Midbrain (tissue), 1 donor: ENCODE data around the gene ZNHIT2.

Experiments used
- DNase-seq: peaks from one replicate; lab custom pipeline; 2025; lab: John Stamatoyannopoulos, UW

The ZNHIT2 gene

DNA sequence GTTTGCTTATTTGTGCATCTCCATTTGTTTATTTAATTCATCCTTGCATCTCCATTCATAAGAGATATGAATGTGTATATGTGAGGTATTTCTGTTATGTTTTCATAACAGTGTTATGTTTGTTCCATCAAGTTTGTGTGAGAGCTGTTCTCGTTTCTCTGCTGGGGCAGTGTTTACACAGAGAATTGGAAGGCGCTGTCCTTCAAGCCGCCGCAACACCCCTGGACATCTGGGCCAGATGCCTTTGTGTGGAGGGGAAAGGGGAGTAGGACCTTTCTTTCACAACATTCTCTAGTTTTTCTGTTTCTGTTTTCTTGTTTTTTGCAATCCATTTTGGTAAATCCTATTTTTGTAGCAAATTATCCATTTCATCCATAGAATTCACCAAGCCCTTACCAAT, 12.9 kb downstream of the ZNHIT2 start:
- peak; percentile 20 for DNase-seq

- DNase-seq, result no peak
Observed at GRCh38 chr11:65103476-65103875, 14.0 kb downstream of the ZNHIT2 start.

DNA sequence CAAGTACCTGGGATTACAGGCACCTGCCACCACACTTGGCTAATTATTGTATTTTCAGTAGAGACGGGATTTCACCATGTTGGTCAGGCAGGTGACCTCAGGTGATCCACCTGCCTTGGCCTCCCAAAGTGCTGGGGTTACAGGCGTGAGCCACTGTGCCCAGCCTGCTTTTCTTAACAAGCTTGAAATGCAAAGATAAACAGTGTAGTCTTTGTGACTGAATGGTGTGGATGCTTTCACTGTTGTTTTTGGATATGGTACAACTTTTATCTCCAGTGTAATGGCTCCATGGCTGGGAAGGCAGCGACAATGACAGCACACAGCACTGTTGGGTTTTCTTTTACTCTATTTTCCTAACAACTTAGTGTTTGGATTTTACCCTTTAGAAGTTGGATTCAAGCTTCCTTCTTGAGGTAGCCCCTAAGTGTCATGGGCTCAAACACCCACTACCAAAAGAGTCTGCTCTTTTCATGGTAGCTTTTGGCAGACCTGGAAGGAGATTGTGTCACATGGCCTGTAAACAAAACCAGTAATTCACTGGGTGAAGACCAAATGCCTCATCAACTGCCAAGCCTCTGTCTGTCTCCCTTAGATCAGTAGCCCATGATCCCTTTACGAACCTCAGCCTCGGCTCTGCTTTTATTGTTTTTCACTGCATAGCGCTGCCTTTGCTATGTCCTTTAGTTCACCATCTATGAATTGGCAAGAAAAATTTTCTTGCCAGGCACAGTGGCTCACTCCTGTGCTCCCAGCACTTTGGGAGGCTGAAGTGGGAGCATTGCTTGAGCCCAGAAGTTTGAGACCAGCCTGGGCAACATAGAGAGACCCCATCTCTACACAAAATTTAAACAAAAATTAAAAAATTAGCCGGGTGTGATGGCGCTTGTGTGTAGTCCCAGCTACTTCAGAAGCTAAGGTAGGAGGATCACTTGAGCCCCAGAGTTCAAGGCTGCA, 15.1 kb downstream of the ZNHIT2 start:
- peak; percentile 82 for DNase-seq

DNA sequence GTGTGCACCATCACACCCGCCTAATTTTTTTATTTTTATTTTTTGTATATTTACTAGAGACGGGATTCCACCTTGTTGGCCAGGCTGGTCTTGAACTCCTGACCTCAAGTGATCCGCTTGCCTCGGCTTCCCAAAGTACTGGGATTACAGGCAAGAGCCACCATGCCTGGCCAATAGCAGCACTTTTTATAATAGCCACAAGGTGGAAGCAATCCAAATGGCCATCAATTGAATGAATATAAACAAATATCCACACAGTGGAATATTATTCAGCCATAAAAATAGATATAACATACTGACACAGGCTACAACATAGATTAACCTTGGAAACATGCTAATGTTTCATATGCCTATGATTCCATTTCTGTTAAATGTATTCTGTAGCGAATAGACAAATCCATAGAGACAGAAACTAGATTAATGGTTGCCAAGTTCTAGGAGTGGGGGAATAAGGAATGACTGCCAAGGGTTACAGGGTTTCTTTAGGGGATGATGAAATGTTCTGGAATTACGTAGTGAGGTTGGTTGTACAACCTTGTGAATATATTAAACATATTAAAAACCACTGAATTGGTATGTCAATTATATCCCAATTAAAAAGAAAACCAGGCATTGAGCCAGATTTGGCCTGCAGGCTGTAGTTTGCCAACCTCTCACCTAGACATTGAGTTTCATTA, 16.7 kb downstream of the ZNHIT2 start:
- DNase-seq, result no peak

- no peak for DNase-seq
Observed at GRCh38 chr11:65096926-65097325, 20.6 kb downstream of the ZNHIT2 start.

DNA sequence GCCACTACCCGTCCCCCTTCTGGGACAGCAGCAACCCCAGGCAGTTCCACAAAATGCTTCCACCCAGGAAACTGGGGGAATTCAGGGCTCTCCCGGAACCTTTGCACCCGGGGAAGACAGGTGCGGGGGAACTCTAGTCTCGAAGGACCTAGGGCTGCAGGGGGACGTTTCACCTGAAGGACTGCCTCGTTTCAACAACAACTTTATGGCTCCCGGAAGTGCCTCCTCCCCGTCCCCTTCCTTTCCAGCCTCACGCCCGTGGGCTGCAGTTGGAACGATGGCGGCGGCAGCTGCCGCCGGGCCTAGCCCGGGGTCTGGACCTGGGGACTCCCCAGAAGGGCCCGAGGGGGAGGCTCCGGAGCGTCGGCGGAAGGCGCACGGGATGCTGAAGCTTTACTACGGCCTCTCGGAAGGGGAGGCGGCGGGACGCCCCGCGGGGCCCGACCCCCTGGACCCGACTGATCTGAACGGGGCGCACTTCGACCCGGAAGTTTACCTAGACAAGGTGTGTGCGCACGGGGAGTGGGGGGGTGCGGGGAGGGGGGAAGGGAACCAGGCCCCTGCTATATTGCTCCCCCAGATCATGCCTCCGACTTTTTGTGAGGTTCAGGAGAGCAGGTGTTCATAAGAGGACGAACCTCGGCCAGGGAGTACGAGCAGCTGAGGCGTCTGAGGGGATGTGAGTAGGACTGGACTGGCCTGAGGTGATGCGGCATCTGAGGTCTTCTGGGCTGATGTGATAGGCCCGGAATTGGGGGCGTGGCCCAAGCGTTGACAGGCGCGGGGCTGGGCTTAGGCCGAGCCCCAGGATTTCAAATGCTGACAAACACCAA, 21.3 kb downstream of the ZNHIT2 start, which contains the start of gene VPS51:
Gene VPS51, plus strand, starts transcription at position 241 of the 833 bp plus-strand sequence. Its CDS starts 37 bp downstream, at position 278.
- peak; percentile 90 for DNase-seq

- no peak for DNase-seq
Observed at GRCh38 chr11:65095427-65095826, 22.1 kb downstream of the ZNHIT2 start.

GRCh38 chr11:65090628-65091027, 26.9 kb downstream of the ZNHIT2 start:
- peak; percentile 38 for DNase-seq

GRCh38 chr11:65089621-65090020, 27.9 kb downstream of the ZNHIT2 start:
- no peak for DNase-seq

GRCh38 chr11:65087827-65088226, 29.7 kb downstream of the ZNHIT2 start:
- DNase-seq, result no peak

GRCh38 chr11:65087216-65087615, 30.3 kb downstream of the ZNHIT2 start:
- no peak for DNase-seq

- DNase-seq, result no peak
Observed at GRCh38 chr11:65086809-65087208, 30.7 kb downstream of the ZNHIT2 start.

DNA sequence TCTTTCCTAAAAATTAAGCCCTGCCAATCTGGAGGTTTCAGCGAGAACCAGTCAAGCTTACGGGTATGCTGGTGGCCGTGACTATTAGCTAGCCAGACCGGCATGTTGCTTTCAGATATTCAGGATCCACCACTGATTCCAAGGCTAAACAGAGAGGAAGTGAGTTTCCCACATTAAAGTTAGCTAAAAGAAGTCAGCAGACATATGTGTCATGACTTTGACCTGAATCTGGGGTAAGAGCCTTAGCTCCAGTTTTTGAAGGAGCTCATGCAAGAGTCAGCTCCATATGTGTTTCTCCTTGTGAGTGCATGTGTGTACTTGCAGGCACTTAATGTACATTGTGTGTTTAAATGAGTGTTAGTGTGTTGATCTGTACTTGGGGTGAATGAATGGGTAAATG, 32.1 kb downstream of the ZNHIT2 start:
- no peak for DNase-seq

DNA sequence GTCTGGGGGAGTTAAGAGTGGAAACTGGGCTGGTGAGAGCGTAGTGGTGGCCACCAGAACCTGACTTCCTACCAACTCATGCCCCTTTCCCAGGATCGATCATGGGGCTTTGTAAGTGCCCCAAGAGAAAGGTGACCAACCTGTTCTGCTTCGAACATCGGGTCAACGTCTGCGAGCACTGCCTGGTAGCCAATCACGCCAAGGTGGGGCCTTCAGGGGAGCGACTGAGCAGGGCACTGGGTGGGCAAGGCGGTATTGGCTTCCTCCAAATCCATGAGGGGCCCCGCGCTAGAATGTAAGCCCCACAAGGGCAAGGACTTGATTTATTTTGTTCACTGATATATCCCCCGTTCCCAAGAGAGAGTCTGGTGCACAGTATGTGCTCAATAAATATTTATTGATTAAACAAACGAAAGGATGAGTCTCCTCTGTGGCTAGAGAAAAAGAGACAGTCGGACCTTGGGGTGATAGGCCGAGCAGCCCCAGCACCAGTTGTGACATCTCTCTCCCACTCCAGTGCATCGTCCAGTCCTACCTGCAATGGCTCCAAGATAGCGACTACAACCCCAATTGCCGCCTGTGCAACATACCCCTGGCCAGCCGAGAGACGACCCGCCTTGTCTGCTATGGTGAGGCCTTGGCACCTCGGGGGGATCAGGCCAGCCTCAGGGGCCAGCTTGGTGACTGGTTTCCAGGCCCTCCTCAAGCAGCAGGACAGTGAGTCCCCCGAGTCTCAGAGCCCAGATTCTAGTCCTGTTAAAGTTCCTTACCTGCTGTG, 32.7 kb downstream of the ZNHIT2 start:
- DNase-seq, result no peak

DNA sequence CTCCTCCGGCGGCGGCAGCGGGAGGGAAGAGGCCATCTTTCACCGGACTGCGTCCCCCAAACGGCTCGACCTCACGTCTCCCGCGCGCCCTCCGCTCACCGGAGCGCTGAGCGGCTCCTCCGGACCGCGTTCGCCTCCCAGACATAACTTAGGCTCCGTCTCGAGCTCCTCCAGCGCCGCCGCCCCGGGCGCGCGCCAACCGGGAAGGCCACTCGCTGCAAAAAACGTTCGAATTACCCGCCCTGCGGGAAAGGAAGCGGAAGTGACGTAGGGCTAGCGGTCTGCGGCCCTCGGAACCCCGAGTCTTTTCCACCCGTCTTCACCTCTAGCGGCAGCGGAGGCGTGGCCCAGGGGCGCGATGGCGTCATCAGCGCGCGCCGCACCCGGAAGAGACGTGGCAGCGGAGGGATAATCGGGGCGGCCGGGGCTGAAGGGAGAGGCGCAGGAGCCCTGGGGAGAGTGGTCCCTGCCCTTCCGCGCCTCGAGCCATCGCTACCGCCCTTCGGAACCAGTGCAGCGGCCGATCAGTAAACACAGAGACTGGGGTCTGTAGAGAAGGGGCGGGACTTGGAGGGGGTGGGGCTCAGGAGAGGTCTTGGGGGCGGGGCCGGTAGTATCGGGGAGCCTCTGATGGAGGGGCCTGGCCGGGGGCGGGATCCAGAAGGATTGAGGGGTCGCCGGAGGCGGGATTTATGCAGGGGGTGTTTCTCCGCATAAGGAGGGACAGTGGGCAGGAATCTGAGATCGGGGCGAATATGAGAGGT, 33.5 kb downstream of the ZNHIT2 start, which contains the start of the genes CDCA5 and ZFPL1:
Gene CDCA5, minus strand, starts transcription at position 207 of the 764 bp plus-strand sequence. Its CDS starts 62 bp downstream, at position 145.
Gene ZFPL1, plus strand, starts transcription at position 389 of the 764 bp plus-strand sequence. CDS start 477 bp downstream, outside the sequence.
- DNase-seq, result peak; percentile 97

- DNase-seq, result no peak
Observed at GRCh38 chr11:65083134-65083833, 34.2 kb downstream of the ZNHIT2 start.

DNA sequence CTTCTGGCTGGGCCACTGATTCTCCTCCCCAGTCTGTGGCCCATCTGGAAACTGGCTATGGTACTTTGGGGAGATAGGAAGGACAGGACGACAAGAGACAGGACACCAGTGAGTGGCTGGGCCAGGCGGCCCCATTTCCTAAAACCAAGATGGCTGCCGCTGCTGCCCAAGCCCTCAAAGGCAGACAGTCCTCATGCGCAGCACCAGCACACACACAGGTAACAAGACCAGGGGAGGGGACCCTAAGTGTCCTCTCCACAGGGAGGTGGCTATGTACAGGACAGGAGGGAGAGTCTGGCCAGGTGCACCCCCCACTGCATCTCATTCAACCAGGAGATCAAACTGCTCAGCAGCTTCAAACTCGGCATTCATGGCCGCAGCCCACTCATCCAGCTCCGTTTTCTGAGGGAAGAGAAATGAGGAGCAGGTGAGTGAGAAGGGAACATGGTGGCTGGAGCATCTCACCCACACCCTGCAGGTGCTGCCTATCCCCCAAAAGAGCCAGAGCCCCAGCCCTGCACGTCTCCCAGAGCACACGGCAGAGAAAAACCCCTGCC, 38.6 kb downstream of the ZNHIT2 start:
- DNase-seq, result no peak

- DNase-seq, result no peak
Observed at GRCh38 chr11:65078151-65078550, 39.4 kb downstream of the ZNHIT2 start.

DNA sequence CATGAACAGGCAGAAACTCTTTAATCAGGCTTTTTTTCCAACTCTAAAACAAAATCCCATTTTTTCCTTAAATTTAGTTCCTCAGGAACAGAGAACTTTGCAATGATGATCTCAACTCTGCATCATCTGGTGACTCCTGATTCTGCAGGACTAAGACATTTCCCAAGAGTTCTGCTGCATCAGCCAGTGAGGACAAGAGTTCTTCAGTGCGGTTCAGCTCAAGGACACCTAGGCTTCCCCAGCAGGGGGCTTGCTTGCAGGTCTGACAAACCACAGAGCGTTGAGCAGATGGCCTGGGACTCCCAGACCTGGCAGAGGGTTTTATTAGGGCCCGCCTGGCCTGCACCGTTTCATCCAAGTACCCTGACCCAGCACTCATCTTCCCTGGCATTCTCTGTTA, 40.0 kb downstream of the ZNHIT2 start:
- no peak for DNase-seq
